ENCODE data around the gene DMAC2. TPM values are rescaled to one million over a fixed set of nuclear protein-coding genes. Genes with fewer than 3 reads are reported as not detected.

Gene DMAC2
- polyA plus RNA-seq, 1 of the 3 experiments (the other 2 are of a cell fraction): 71.4 TPM

GRCh38 chr19:41421973-41422372, 17.7 kb downstream of the DMAC2 start:
- DNase-seq: no peak
- Histone ChIP-seq H3K4me1 (ENCODE audit: control insufficient read depth in 1 of 2, insufficient read depth in 2 of 2, low read depth in 1 of 2, low read length in 1 of 2) (no peaks in the 10 kb centered on the region; a peak in 1 of 4 replicates), H3K36me3 (replicated peaks in 1 of 2; ENCODE audit: control insufficient read depth in 1 of 2, insufficient read depth in 2 of 2, low read length in 1 of 2) (peaks cover 3 to 28% of the 10 kb centered on the region in 2 experiments), H3F3A (replicated peaks; ENCODE audit: insufficient read depth) (no peaks in the 10 kb centered on the region), H3K27me3 (ENCODE audit: insufficient read depth) (no peaks in the 10 kb centered on the region), H3K4me3 (ENCODE audit: low read depth in 2 of 2, low read length in 1 of 2) (no peak overlapping the region), H3K79me2 (ENCODE audit: insufficient read depth) (no peaks in the 10 kb centered on the region), H3K9me3 (no peaks in the 10 kb centered on the region), H3K9me2 (no peaks in the 10 kb centered on the region), H3K27ac (ENCODE audit: low read depth in 2 of 2, low read length in 1 of 2) (no peak overlapping the region), H3K9ac (no peak overlapping the region), H2AFZ (ENCODE audit: low read depth) (no peak overlapping the region), H4K20me1 (ENCODE audit: insufficient read depth) (no peaks in the 10 kb centered on the region), H3K4me2 (no peak overlapping the region)
- 98% methylated on average over 20 of the region's 20 CpGs for WGBS (ENCODE audit: low lambda C conversion rate)
- TF ChIP-seq EP300 (IDR thresholded peaks at IDR 0.05; ENCODE audit: borderline replicate concordance in 1 of 2, low read depth in 1 of 2, low read length in 1 of 2) (no peak), EZH2phosphoT487 (IDR thresholded peaks at IDR 0.05; ENCODE audit: borderline replicate concordance, low read depth) (no peak), RAD21 (IDR thresholded peaks at IDR 0.05; ENCODE audit: low read length) (no peak), USF2 (IDR thresholded peaks at IDR 0.05; ENCODE audit: borderline replicate concordance, low read depth, low read length) (no peak), RCOR1 (IDR thresholded peaks at IDR 0.05; ENCODE audit: low read length) (no peak), FOXJ3 (CRISPR knock-in tag; IDR thresholded peaks at IDR 0.05) (no peak), CHD2 (IDR thresholded peaks at IDR 0.05; ENCODE audit: low read length, partially characterized antibody) (no peak), TAF1 (IDR thresholded peaks at IDR 0.05; ENCODE audit: borderline replicate concordance, low read depth, low read length) (no peak), MEF2A (IDR thresholded peaks at IDR 0.05; ENCODE audit: borderline replicate concordance, low read depth) (no peak), TCF12 (IDR thresholded peaks at IDR 0.05) (no peak), FOSL2 (IDR thresholded peaks at IDR 0.05; ENCODE audit: borderline replicate concordance, low read depth) (no peak), GATA2 (CRISPR knock-in tag; IDR thresholded peaks at IDR 0.05) (no peak), POLR2AphosphoS5 (IDR thresholded peaks at IDR 0.05; ENCODE audit: low read depth, low read length) (no peak)
- POLR2A ChIA-PET: no interaction called here
- CTCF ChIA-PET: interaction anchor here (0.7 kb wide), 1 partner anchor 27 kb away, joined by 3 read pairs; no protein-coding TSS in a partner anchor

- no peak for DNase-seq
- H3K27ac ChIP-seq (ENCODE audit: low read depth in 2 of 2, low read length in 1 of 2): no peak overlapping the region
- H3K4me1 ChIP-seq (ENCODE audit: control insufficient read depth in 1 of 2, insufficient read depth in 2 of 2, low read depth in 1 of 2, low read length in 1 of 2): no peaks in the 10 kb centered on the region
- H3K9ac ChIP-seq: no peak overlapping the region
- no peak for TF ChIP-seq ELF1 (IDR thresholded peaks at IDR 0.05)
- no peak overlapping the region for H3K4me2 ChIP-seq
- H3K9me3 ChIP-seq: no peaks in the 10 kb centered on the region
- H3K4me3 ChIP-seq (ENCODE audit: low read depth in 2 of 2, low read length in 1 of 2): no peak overlapping the region
- H3F3A ChIP-seq (replicated peaks; ENCODE audit: insufficient read depth): no peaks in the 10 kb centered on the region
- no peaks in the 10 kb centered on the region for H3K9me2 ChIP-seq
- H4K20me1 ChIP-seq (ENCODE audit: insufficient read depth): no peaks in the 10 kb centered on the region
- POLR2A ChIA-PET: no interaction called here
- H3K36me3 ChIP-seq (replicated peaks in 1 of 2; ENCODE audit: control insufficient read depth in 1 of 2, insufficient read depth in 2 of 2, low read length in 1 of 2): peaks cover 3 to 28% of the 10 kb centered on the region in 2 experiments
- H3K27me3 ChIP-seq (ENCODE audit: insufficient read depth): no peaks in the 10 kb centered on the region
- CTCF ChIA-PET: interaction anchor here (0.7 kb wide), 1 partner anchor 28 kb away, joined by 3 read pairs; no protein-coding TSS in a partner anchor
- H2AFZ ChIP-seq (ENCODE audit: low read depth): no peak overlapping the region
- WGBS (ENCODE audit: low lambda C conversion rate): 90% methylated on average over 6 of the region's 6 CpGs
- no peaks in the 10 kb centered on the region for H3K79me2 ChIP-seq (ENCODE audit: insufficient read depth)
Observed at GRCh38 chr19:41421314-41421713, 18.4 kb downstream of the DMAC2 start.
